Thoracic aorta (tissue), 2 donors: ENCODE measurements around the gene TNIK. TPM values are rescaled to one million over a fixed set of nuclear protein-coding genes. Genes with fewer than 3 reads are reported as not detected.
"Not testable (repeated sequence)": the region's sequence is repeated elsewhere in the genome, so short reads cannot be mapped to it uniquely, and the experiment has no call there.

Experiments used
- ATAC-seq: fragments of 150-250 bp; one replicate; pipeline ENCODE4 v1.8.0; 2017; ENCODE audit warnings: low read depth; ENCODE audit not compliant: insufficient number of reproducible peaks, low FRiP score
- DNase-seq: peaks from one replicate; pipeline ENCODE4 v3.0.0-alpha.2; 2020; ENCODE audit warnings: low spot score
- H3K27ac ChIP-seq, 2 donors: fragments of 200-600 bp; sonication (generic); 1 replicate in 1 of 2; 2 replicates in 1 of 2; pipeline ENCODE4 v1.5.1; 2016; ENCODE audit warnings: mild to moderate bottlenecking in 2 of 2, moderate library complexity in 2 of 2
- H3K27me3 ChIP-seq: fragments of 200-600 bp; sonication (generic); replicated peaks from 2 replicates; pipeline ENCODE4 v1.6.0; 2016; ENCODE audit warnings: mild to moderate bottlenecking; ENCODE audit not compliant: insufficient read depth
- H3K36me3 ChIP-seq: fragments of 200-600 bp; sonication (generic); one replicate; pipeline ENCODE4 v1.5.1; 2016
- H3K4me1 ChIP-seq, 2 donors: fragments of 200-600 bp; sonication (generic); 1 replicate in 1 of 2; 2 replicates in 1 of 2; pipeline versions ENCODE4 v1.5.1 to v1.6.0; 2016; ENCODE audit warnings: low read depth in 2 of 2, mild to moderate bottlenecking in 1 of 2; ENCODE audit not compliant: control insufficient read depth in 1 of 2
- H3K4me3 ChIP-seq: fragments of 200-600 bp; sonication (generic); 2 replicates; pipeline ENCODE4 v1.5.1; 2016; ENCODE audit warnings: mild to moderate bottlenecking
- H3K9me3 ChIP-seq: fragments of 200-600 bp; sonication (generic); 2 replicates; pipeline ENCODE4 v1.5.1; 2016
- total RNA-seq, 2 donors: library from RNA; depleted of rRNA; stranded (reverse); fragments of >200 nt; gene quantifications; one replicate each; pipeline versions ENCODE4 v1.1.0 to v1.2.3, GENCODE V29; 2016
- TF ChIP-seq, protein P1 (sequence below): fragments of 200-600 bp; sonication (generic); IDR thresholded peaks from one replicate; pipeline ENCODE4 v1.5.1; 2019; ENCODE audit warnings: antibody characterized with exemption

Gene TNIK
- total RNA-seq, 2 donors from 2014 or later: 18.3 to 21.7 TPM

- no peaks in the 10 kb centered on the region for H3K27me3 ChIP-seq
- no peak overlapping the region for H3K27ac ChIP-seq
- TF ChIP-seq, protein P1, sequence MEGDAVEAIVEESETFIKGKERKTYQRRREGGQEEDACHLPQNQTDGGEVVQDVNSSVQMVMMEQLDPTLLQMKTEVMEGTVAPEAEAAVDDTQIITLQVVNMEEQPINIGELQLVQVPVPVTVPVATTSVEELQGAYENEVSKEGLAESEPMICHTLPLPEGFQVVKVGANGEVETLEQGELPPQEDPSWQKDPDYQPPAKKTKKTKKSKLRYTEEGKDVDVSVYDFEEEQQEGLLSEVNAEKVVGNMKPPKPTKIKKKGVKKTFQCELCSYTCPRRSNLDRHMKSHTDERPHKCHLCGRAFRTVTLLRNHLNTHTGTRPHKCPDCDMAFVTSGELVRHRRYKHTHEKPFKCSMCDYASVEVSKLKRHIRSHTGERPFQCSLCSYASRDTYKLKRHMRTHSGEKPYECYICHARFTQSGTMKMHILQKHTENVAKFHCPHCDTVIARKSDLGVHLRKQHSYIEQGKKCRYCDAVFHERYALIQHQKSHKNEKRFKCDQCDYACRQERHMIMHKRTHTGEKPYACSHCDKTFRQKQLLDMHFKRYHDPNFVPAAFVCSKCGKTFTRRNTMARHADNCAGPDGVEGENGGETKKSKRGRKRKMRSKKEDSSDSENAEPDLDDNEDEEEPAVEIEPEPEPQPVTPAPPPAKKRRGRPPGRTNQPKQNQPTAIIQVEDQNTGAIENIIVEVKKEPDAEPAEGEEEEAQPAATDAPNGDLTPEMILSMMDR: no peak
- DNase-seq (no peak), ATAC-seq (no peak)
- no peaks in the 10 kb centered on the region for H3K9me3 ChIP-seq
- no peaks in the 10 kb centered on the region for H3K36me3 ChIP-seq
- H3K4me1 ChIP-seq: peaks cover 0 to 5% of the 10 kb centered on the region in 2 donors
- no peak overlapping the region for H3K4me3 ChIP-seq
Measured at GRCh38 chr3:171429635-171430034, 30.6 kb downstream of the TNIK start.

- TF ChIP-seq, protein P1: no peak
- Histone ChIP-seq H3K9me3 (no peaks in the 10 kb centered on the region), H3K4me1 (peaks cover 0 to 5% of the 10 kb centered on the region in 2 donors), H3K27me3 (no peaks in the 10 kb centered on the region), H3K27ac (no peak overlapping the region), H3K36me3 (no peaks in the 10 kb centered on the region), H3K4me3 (no peak overlapping the region)
- ATAC-seq (no peak), DNase-seq (no peak)
Measured at GRCh38 chr3:171428892-171429291, 31.3 kb downstream of the TNIK start.

DNA sequence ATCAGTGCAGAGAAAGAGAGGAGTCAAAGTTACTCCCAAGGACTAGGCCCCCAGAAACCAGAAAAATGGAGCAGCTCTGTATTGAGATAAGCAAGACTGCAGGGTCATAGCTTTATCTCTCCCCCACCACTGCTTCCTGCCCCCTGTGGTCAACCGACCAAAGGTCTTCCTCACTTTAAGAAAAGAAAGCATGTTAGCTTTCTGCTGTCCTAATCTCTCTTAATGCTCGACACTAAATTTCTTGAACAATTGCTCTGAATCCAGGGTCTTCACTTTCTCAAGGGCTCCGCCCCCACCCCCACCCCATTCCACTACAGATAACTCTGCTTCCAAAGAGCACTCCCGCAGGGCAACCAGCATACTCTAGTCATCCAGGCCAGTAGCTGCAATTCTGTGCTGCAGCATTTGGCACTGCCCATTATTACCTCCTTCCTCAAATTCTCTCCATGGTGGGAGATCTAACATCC lies 31.9 kb downstream of the TNIK start:
- TF ChIP-seq, protein P1: no peak
- ATAC-seq: no peak
- no peak overlapping the region for H3K27ac ChIP-seq

DNA sequence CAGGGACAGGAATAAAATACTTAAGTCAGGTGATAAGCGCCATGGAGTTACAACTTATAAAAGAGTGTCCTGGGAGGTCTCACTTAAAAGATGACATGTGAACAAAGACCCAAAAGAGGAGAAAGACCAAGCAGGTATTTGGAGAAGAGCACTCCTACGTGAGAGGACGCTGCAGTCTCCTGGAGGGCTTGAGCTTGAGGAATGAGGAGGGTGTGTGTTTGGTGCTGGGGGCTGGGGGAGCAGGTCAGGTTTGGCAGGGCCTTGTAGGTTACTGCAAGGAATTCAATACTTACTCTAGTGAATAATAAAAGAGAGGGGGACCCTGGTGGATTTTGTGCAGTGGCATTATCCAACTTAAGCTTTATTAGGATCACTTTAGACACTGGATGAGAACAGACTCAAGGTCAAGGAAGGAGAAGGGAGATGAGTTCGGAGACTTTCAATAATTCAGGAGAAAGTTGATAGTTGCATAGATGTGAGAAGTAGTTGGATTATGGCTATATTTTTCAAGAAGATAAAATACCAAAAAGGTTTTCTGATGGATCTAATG lies 32.4 kb downstream of the TNIK start:
- TF ChIP-seq, protein P1: no peak
- ATAC-seq: no peak
- no peaks in the 10 kb centered on the region for H3K27me3 ChIP-seq

More for the DNA sequence above, 31.9 kb downstream of the TNIK start:
- Histone ChIP-seq H3K4me3 (no peak overlapping the region), H3K9me3 (no peaks in the 10 kb centered on the region), H3K4me1 (peaks cover 0 to 5% of the 10 kb centered on the region in 2 donors), H3K36me3 (no peaks in the 10 kb centered on the region), H3K27me3 (no peaks in the 10 kb centered on the region)
- DNase-seq: no peak

DNA sequence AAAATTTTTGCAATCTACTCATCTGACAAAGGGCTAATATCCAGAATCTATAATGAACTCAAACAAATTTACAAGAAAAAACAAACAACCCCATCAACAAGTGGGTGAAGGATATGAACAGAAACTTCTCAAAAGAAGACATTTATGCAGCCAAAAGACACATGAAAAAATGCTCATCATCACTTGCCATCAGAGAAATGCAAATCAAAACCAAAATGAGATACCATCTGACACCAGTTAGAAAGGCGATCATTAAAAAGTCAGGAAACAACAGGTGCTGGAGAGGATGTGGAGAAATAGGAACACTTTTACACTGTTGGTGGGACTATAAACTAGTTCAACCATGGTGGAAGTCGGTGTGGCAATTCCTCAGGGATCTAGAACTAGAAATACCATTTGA lies 36.1 kb downstream of the TNIK start:
- H3K4me3 ChIP-seq, H3K27me3 ChIP-seq, H3K9me3 ChIP-seq, H3K27ac ChIP-seq, H3K36me3 ChIP-seq, DNase-seq, H3K4me1 ChIP-seq, ATAC-seq: not testable (repeated sequence)

More for the DNA sequence above, 32.4 kb downstream of the TNIK start:
- H3K27ac ChIP-seq: no peak overlapping the region
- peaks cover 0 to 5% of the 10 kb centered on the region in 2 donors for H3K4me1 ChIP-seq
- H3K36me3 ChIP-seq: no peaks in the 10 kb centered on the region
- no peak for DNase-seq
- no peak overlapping the region for H3K4me3 ChIP-seq
- no peaks in the 10 kb centered on the region for H3K9me3 ChIP-seq

GRCh38 chr3:171422855-171423254 lies 37.4 kb downstream of the TNIK start:
- not testable (repeated sequence) for H3K4me1 ChIP-seq, H3K27me3 ChIP-seq

More at GRCh38 chr3:171422855-171423254, 37.4 kb downstream of the TNIK start:
- not testable (repeated sequence) for H3K4me3 ChIP-seq, DNase-seq, ATAC-seq, H3K36me3 ChIP-seq, H3K9me3 ChIP-seq, H3K27ac ChIP-seq
